GM19395 (cell line): ENCODE data around the gene SAPCD2.

Experiments used
- ATAC-seq: cut with Tn5 transposase; IDR thresholded peaks from one replicate; pipeline ENCODE4 v1.9.1; 2021; ENCODE audit warnings: mild to moderate bottlenecking, moderate library complexity; ENCODE audit not compliant: unreplicated experiment

SAPCD2 gene

GRCh38 chr9:137107982-137108381, 37.6 kb upstream of the SAPCD2 start:
- no peak for ATAC-seq

- no peak for ATAC-seq
Observed at GRCh38 chr9:137107312-137107921, 37.1 kb upstream of the SAPCD2 start.

- no peak for ATAC-seq
Observed at GRCh38 chr9:137106662-137107250, 36.4 kb upstream of the SAPCD2 start.

GRCh38 chr9:137105814-137106661, 35.7 kb upstream of the SAPCD2 start:
- no peak for ATAC-seq

- no peak for ATAC-seq
Observed at GRCh38 chr9:137103206-137103999, 33.0 kb upstream of the SAPCD2 start.

GRCh38 chr9:137099231-137099630, 28.9 kb upstream of the SAPCD2 start:
- ATAC-seq: no peak

GRCh38 chr9:137097761-137098462, 27.6 kb upstream of the SAPCD2 start:
- ATAC-seq: no peak

GRCh38 chr9:137096785-137097546, 26.6 kb upstream of the SAPCD2 start:
- no peak for ATAC-seq

- peak; percentile 87 for ATAC-seq
Observed at GRCh38 chr9:137095664-137096517, 25.5 kb upstream of the SAPCD2 start.

- no peak for ATAC-seq
Observed at GRCh38 chr9:137089232-137089947, 19.0 kb upstream of the SAPCD2 start.

GRCh38 chr9:137088121-137088520, 17.8 kb upstream of the SAPCD2 start:
- ATAC-seq: no peak

GRCh38 chr9:137087409-137087925, 17.1 kb upstream of the SAPCD2 start:
- no peak for ATAC-seq

- peak; percentile 90 for ATAC-seq
Observed at GRCh38 chr9:137086531-137087408, 16.4 kb upstream of the SAPCD2 start, which contains the start of gene MAN1B1. Gene MAN1B1 (plus strand): TSS chr9:137086985. CDS start chr9:137087000, 15 bp downstream.

GRCh38 chr9:137085920-137086530, 15.7 kb upstream of the SAPCD2 start:
- no peak for ATAC-seq

GRCh38 chr9:137084526-137084925, 14.2 kb upstream of the SAPCD2 start:
- no peak for ATAC-seq

GRCh38 chr9:137083394-137084004, 13.1 kb upstream of the SAPCD2 start:
- ATAC-seq: no peak
